HCT116 (cell line): ENCODE data around the gene MT2A. TPM values are rescaled to one million over a fixed set of nuclear protein-coding genes. Genes with fewer than 3 reads are reported as not detected.

Source experiments
- ATAC-seq: fragments of 200-7000 bp; cut with Tn5 transposase; 2 replicates; pipeline ENCODE4 v1.9.1; 2020; ENCODE audit warnings: mild to moderate bottlenecking, moderate library complexity
- BruUV-seq: library from RNA; stranded (reverse); fragments of 400-500 nt; replicated peaks from 2 replicates; lab custom pipeline; 2021; lab: Mats Ljungman, UMichigan
- CTCF ChIA-PET: fragments of 300-600 bp; sonication (Branson Sonifier 250); formaldehyde crosslinking; loops from one replicate; lab custom pipeline; 2021; ENCODE audit warnings: antibody characterized with exemption; lab: Charles Lee
- POLR2A ChIA-PET: fragments of 300-600, 350-600 bp; sonication (Branson Sonifier 250); formaldehyde crosslinking; loops from one replicate; lab custom pipeline; 2021; ENCODE audit warnings: antibody characterized with exemption; lab: Charles Lee
- RAD21 ChIA-PET, 2 experiments: fragments of 300-600 bp; sonication (Branson Sonifier 250); formaldehyde crosslinking; loops; one replicate each; lab custom pipeline; 2023; ENCODE audit warnings: low total read pairs in 2 of 2; ENCODE audit not compliant: uncharacterized antibody in 2 of 2, unreplicated experiment in 2 of 2, low non-redundant PET in 1 of 2; lab: Charles Lee
- DNase-seq: peaks from one replicate; pipeline ENCODE4 v3.0.0-alpha.2; 2010; ENCODE audit warnings: low read depth, low spot score
- H2AFZ ChIP-seq: fragments of 200-600 bp; shearing (Covaris generic), sonication (generic); 2 replicates; pipeline ENCODE4 v1.6.1; 2017; ENCODE audit warnings: low read depth, mixed run types, mixed read lengths, antibody characterized with exemption, low read length; ENCODE audit not compliant: poor library complexity, severe bottlenecking
- H3K27ac ChIP-seq: 2 replicates; pipeline ENCODE4 v1.5.1; 2012; ENCODE audit warnings: low read depth, low read length
- H3K27me3 ChIP-seq: fragments of 200-600 bp; sonication (generic); 2 replicates; pipeline ENCODE4 v1.6.1; 2016; ENCODE audit warnings: mixed run types, low read length, mixed read lengths; ENCODE audit not compliant: insufficient read depth
- H3K36me3 ChIP-seq, 2 experiments: fragments of 200-500 bp in 1 of 2; fragments of 200-600 bp in 1 of 2; sonication (Bioruptor generic) in 1 of 2; sonication (generic) in 1 of 2; 2 replicates each; pipeline versions ENCODE4 v1.5.1 to v1.6.1; 2014 to 2016; ENCODE audit warnings: low read length in 2 of 2, inconsistent platforms in 1 of 2, mixed read lengths in 1 of 2, mixed run types in 1 of 2; ENCODE audit not compliant: insufficient read depth in 2 of 2, control insufficient read depth in 1 of 2
- H3K4me1 ChIP-seq, 2 experiments: fragments of 200-600 bp in 1 of 2; sonication (generic) in 1 of 2; 2 replicates each; pipeline versions ENCODE4 v1.5.1 to v1.6.1; 2012 to 2017; ENCODE audit warnings: low read length in 2 of 2, inconsistent platforms in 1 of 2, mild to moderate bottlenecking in 1 of 2, mixed read lengths in 1 of 2, mixed run types in 1 of 2, moderate library complexity in 1 of 2; ENCODE audit not compliant: insufficient read depth in 2 of 2, control insufficient read depth in 1 of 2
- H3K4me2 ChIP-seq: fragments of 200-600 bp; sonication (generic); 2 replicates; pipeline ENCODE4 v1.6.1; 2017; ENCODE audit warnings: mixed run types, low read length, mixed read lengths
- H3K4me3 ChIP-seq, 2 experiments: fragments of 200-600 bp in 1 of 2; sonication (generic) in 1 of 2; replicated peaks in 1 of 2; 2 replicates each; pipeline ENCODE4 v1.5.1; 2011 to 2016; ENCODE audit warnings: low read length in 2 of 2, control low read depth in 1 of 2, low read depth in 1 of 2, mild to moderate bottlenecking in 1 of 2, mixed read lengths in 1 of 2, mixed run types in 1 of 2
- H3K79me2 ChIP-seq: fragments of 200-600 bp; sonication (generic); 2 replicates; pipeline ENCODE4 v1.6.1; 2017; ENCODE audit warnings: mild to moderate bottlenecking, mixed run types, low read length, moderate library complexity, mixed read lengths; ENCODE audit not compliant: insufficient read depth
- H3K9ac ChIP-seq: fragments of 200-600 bp; sonication (generic); 2 replicates; pipeline ENCODE4 v1.6.1; 2016; ENCODE audit warnings: low read length, mixed read lengths
- H3K9me2 ChIP-seq: fragments of 200-600 bp; sonication (generic), shearing (Covaris generic); 2 replicates; pipeline ENCODE4 v1.6.1; 2017; ENCODE audit warnings: mixed run types, mild to moderate bottlenecking, moderate library complexity; ENCODE audit not compliant: insufficient read depth
- H3K9me3 ChIP-seq, 2 experiments: fragments of 200-500 bp in 1 of 2; fragments of 200-600 bp in 1 of 2; sonication (Bioruptor generic) in 1 of 2; sonication (generic) in 1 of 2; 2 replicates each; pipeline ENCODE4 v1.6.1; 2014 to 2017; ENCODE audit warnings: low read length in 2 of 2, mixed read lengths in 2 of 2, inconsistent platforms in 1 of 2, low read depth in 1 of 2, mild to moderate bottlenecking in 1 of 2, mixed run types in 1 of 2, moderate library complexity in 1 of 2; ENCODE audit not compliant: control insufficient read depth in 1 of 2, insufficient read depth in 1 of 2
- H4K20me1 ChIP-seq: fragments of 200-600 bp; sonication (generic), shearing (Covaris generic); 2 replicates; pipeline ENCODE4 v1.6.1; 2017; ENCODE audit warnings: mixed run types, mild to moderate bottlenecking, moderate library complexity; ENCODE audit not compliant: insufficient read depth
- CBX3 ChIP-seq: IDR thresholded peaks from 2 replicates; pipeline ENCODE4 v1.6.1; 2012; ENCODE audit warnings: low read depth
- CEBPB ChIP-seq: IDR thresholded peaks from 2 replicates; pipeline ENCODE4 v1.6.1; 2012; ENCODE audit warnings: low read depth
- CTCF ChIP-seq, 3 experiments: fragments of 200-600 bp in 1 of 3; sonication (generic) in 1 of 3; IDR thresholded peaks in 2 of 3; conservative IDR thresholded peaks in 1 of 3; 2 replicates each; pipeline ENCODE4 v1.5.1; 2012 to 2017; ENCODE audit warnings: low read depth in 2 of 3, low read length in 2 of 3, antibody characterized with exemption in 1 of 3, borderline replicate concordance in 1 of 3, control low read depth in 1 of 3, mild to moderate bottlenecking in 1 of 3, mixed read lengths in 1 of 3, mixed run types in 1 of 3, moderate library complexity in 1 of 3; ENCODE audit not compliant: insufficient read depth in 1 of 3
- ELF1 ChIP-seq: IDR thresholded peaks from 2 replicates; pipeline ENCODE4 v1.6.1; 2012; ENCODE audit warnings: low read depth, borderline replicate concordance
- EZH2phosphoT487 ChIP-seq: fragments of 200-600 bp; IDR thresholded peaks from 2 replicates; pipeline ENCODE4 v1.6.1; 2018; ENCODE audit warnings: antibody characterized with exemption, borderline replicate concordance
- FOSL1 ChIP-seq: IDR thresholded peaks from 2 replicates; pipeline ENCODE4 v1.6.1; 2012; ENCODE audit warnings: low read depth
- JUND ChIP-seq: IDR thresholded peaks from 2 replicates; pipeline ENCODE4 v1.6.1; 2012
- POLR2A ChIP-seq: IDR thresholded peaks from 2 replicates; pipeline ENCODE4 v1.7.0; 2011; ENCODE audit warnings: borderline replicate concordance; ENCODE audit not compliant: insufficient read depth, insufficient read length; ENCODE audit errors: extremely low read depth
- POLR2AphosphoS5 ChIP-seq: IDR thresholded peaks from 2 replicates; pipeline ENCODE4 v1.6.1; 2011; ENCODE audit warnings: mild to moderate bottlenecking, low read depth, low read length, moderate library complexity
- RAD21 ChIP-seq: IDR thresholded peaks from 2 replicates; pipeline ENCODE4 v1.6.1; 2012; ENCODE audit warnings: low read depth, mild to moderate bottlenecking
- SIN3A ChIP-seq: IDR thresholded peaks from 2 replicates; pipeline ENCODE4 v1.6.1; 2012; ENCODE audit warnings: low read depth
- SP1 ChIP-seq: IDR thresholded peaks from 2 replicates; pipeline ENCODE4 v1.6.1; 2012; ENCODE audit warnings: low read depth
- SRF ChIP-seq: IDR thresholded peaks from 2 replicates; pipeline ENCODE4 v1.6.1; 2012; ENCODE audit warnings: low read depth
- TCF7L2 ChIP-seq: IDR thresholded peaks from 2 replicates; pipeline ENCODE4 v1.7.0; 2011; ENCODE audit warnings: borderline replicate concordance, inconsistent platforms; ENCODE audit not compliant: insufficient read depth, insufficient read length; ENCODE audit errors: extremely low read depth
- YY1 ChIP-seq: IDR thresholded peaks from 2 replicates; pipeline ENCODE4 v1.6.1; 2011; ENCODE audit warnings: low read length, low read depth, moderate library complexity, mild to moderate bottlenecking; ENCODE audit not compliant: insufficient replicate concordance; ENCODE audit errors: extremely low read depth
- ZBTB33 ChIP-seq: IDR thresholded peaks from 2 replicates; pipeline ENCODE4 v1.6.1; 2011; ENCODE audit warnings: mild to moderate bottlenecking, low read length, moderate library complexity; ENCODE audit not compliant: insufficient replicate concordance; ENCODE audit errors: extremely low read depth
- ZFX ChIP-seq: fragments of 450-650 bp; IDR thresholded peaks from 2 replicates; pipeline ENCODE4 v1.6.1; 2017
- ZNF274 ChIP-seq: fragments of 200-500 bp; sonication (Bioruptor generic); IDR thresholded peaks from 2 replicates; pipeline ENCODE4 v1.6.1; 2014; ENCODE audit warnings: mild to moderate bottlenecking, low read depth, low read length, inconsistent platforms
- intact Hi-C: fragments of 100-400 bp; cut with micrococcal nuclease; formaldehyde crosslinking; loops from 2 replicates; pipeline ENCODE4 v1.10.0; 2022
- total RNA-seq: library from RNA; stranded (reverse); gene quantifications from one replicate; pipeline ENCODE4 v1.2.1, GENCODE V29; 2021; ENCODE audit not compliant: unreplicated experiment
- TF ChIP-seq, protein P1 (sequence below): IDR thresholded peaks from 2 replicates; pipeline ENCODE4 v1.6.1; 2012

MT2A gene
- total RNA-seq, 1 experiment from 2014 or later: 710 TPM

DNA sequence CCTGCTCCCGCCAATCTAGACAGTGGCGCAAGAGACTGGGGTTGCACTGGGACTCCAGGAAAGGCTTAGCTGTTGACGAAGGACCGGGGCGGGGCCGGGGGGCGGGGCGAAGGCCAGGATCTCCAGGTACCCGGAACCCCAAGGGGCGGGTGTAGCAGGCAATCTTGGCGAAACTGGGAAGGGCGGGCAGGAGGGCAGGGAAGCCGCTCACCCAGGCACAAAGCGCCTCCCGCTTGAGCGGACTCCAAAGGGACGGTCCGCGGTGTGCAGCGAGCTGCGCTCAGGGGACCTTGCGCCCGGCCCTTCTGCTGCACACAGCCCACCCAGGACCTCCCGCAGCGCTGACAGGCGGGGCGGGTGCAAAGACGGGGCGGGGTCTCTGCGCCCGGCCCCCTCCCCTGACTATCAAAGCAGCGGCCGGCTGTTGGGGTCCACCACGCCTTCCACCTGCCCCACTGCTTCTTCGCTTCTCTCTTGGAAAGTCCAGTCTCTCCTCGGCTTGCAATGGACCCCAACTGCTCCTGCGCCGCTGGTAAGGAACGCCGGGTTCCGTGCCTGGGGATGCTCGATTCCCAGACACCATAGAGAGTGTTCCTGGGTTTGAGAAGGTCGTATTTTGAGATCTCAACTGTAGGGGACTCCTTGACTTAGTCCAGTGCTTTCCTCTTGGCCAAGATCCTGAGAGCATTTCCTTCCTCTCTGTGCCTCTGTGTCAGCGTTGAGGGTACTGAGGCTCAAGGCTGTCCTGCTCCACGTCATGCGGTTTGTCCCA lies 49.4 kb downstream of the MT2A start, which contains the start of gene MT1F:
MT1F (plus strand) TSS at position 405 of the 772 bp plus-strand sequence; CDS start at position 505, 100 bp downstream.
- H3K36me3 ChIP-seq: no peaks in the 10 kb centered on the region
- no peaks in the 10 kb centered on the region for H3K9me3 ChIP-seq
- ChIA-PET POLR2A (interaction anchor here (0.6 to 3.8 kb wide), 6 partner anchors 30 to 61 kb away, joined by 3 to 17 read pairs (median 4); partner anchors contain the start of genes MT1E and MT2A), CTCF (no interaction called here), RAD21 (no interaction called here)
- peak within 1 kb of the TSS; percentile 91 for H2AFZ ChIP-seq
- H3K4me2 ChIP-seq: peak within 1 kb of the TSS; percentile 80
- H4K20me1 ChIP-seq: no peaks in the 10 kb centered on the region
- intact Hi-C loops: loop anchor here (2.0 kb wide), 1 partner anchor 25 kb away; the partner anchor contains the start of gene MT1X
- H3K27ac ChIP-seq: no peak within 1 kb of the TSS; the same call in 1 of the 2 replicates
- peak within 1 kb of the TSS; percentile 46 for H3K9ac ChIP-seq
- no peaks in the 10 kb centered on the region for H3K27me3 ChIP-seq
- no TSS peak for BruUV-seq
- H3K9me2 ChIP-seq: no peaks in the 10 kb centered on the region
- peak; percentile 87 for ATAC-seq
- H3K4me1 ChIP-seq: peaks cover 26 to 54% of the 10 kb centered on the region in 2 experiments
- peak within 1 kb of the TSS; percentile 47 to 55 for H3K4me3 ChIP-seq
- H3K79me2 ChIP-seq: no peaks in the 10 kb centered on the region
- DNase-seq: peak; percentile 83
- no peak for TF ChIP-seq POLR2A
- TF ChIP-seq CEBPB: peak; percentile 88
- no peak for TF ChIP-seq TCF7L2
- TF ChIP-seq SP1: peak; percentile 59
- no peak for TF ChIP-seq FOSL1
- TF ChIP-seq JUND: no peak
- peak; percentile 37 for TF ChIP-seq RAD21
- TF ChIP-seq CTCF (IDR thresholded peaks at IDR 0.05 in 2 of 3, conservative IDR thresholded peaks at IDR 0.05 in 1 of 3; ENCODE audit: borderline replicate concordance in 1 of 3, insufficient read depth in 1 of 3, low read depth in 2 of 3, low read length in 2 of 3): no peak
- no peak for TF ChIP-seq ZBTB33
- peak; percentile 73 for TF ChIP-seq POLR2AphosphoS5
- TF ChIP-seq EZH2phosphoT487: no peak
- no peak; the same call in 1 of the 2 replicates for TF ChIP-seq ELF1
- TF ChIP-seq ZFX: no peak
- TF ChIP-seq CBX3: no peak; the same call in 1 of the 2 replicates
- TF ChIP-seq ZNF274: no peak
- no peak for TF ChIP-seq SRF
- TF ChIP-seq, protein P1, sequence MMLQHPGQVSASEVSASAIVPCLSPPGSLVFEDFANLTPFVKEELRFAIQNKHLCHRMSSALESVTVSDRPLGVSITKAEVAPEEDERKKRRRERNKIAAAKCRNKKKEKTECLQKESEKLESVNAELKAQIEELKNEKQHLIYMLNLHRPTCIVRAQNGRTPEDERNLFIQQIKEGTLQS: no peak
- no peak for TF ChIP-seq SIN3A
- no peak for TF ChIP-seq YY1
